Mesothelial cell of epicardium (in vitro differentiated cells): ENCODE measurements around the gene F12. TPM values are rescaled to one million over a fixed set of nuclear protein-coding genes. Genes with fewer than 3 reads are reported as not detected.

ENCODE experiments used
- DNase-seq, 2 experiments: peaks; one replicate each; pipeline ENCODE4 v3.0.0; 2021; ENCODE audit warnings: low spot score in 2 of 2; ENCODE audit not compliant: unreplicated experiment in 2 of 2
- H3K27ac Mint-ChIP-seq: 2 replicates; pipeline ENCODE4 v1.8.0; 2021; ENCODE audit warnings: mixed read lengths
- H3K27me3 Mint-ChIP-seq: 2 replicates; pipeline ENCODE4 v1.8.0; 2021; ENCODE audit warnings: low read depth, mixed read lengths
- H3K36me3 Mint-ChIP-seq: 2 replicates; pipeline ENCODE4 v1.8.0; 2021; ENCODE audit warnings: mixed read lengths
- H3K4me1 Mint-ChIP-seq: 2 replicates; pipeline ENCODE4 v1.8.0; 2021; ENCODE audit warnings: mixed read lengths
- H3K4me3 Mint-ChIP-seq: 2 replicates; pipeline ENCODE4 v1.8.0; 2021; ENCODE audit warnings: mild to moderate bottlenecking, moderate library complexity, mixed read lengths
- H3K9me3 Mint-ChIP-seq: 2 replicates; pipeline ENCODE4 v1.8.0; 2021; ENCODE audit warnings: mixed read lengths
- CTCF ChIP-seq: fragments of 200-600 bp; sonication (generic); IDR thresholded peaks from one replicate; pipeline ENCODE4 v1.5.0; 2021; ENCODE audit warnings: antibody characterized with exemption; ENCODE audit not compliant: unreplicated experiment
- total RNA-seq: library from RNA; stranded (reverse); gene quantifications from 3 replicates; pipeline ENCODE4 v1.2.1, GENCODE V29; 2021

F12 gene
- total RNA-seq, 1 donor from 2014 or later: 2.3 TPM

GRCh38 chr5:177357459-177358351, 51.7 kb downstream of the F12 start, which contains the start of gene RGS14:
Gene RGS14, plus strand, starts transcription at chr5:177357924. Its CDS starts 101 bp downstream, at chr5:177358025.
- Mint-ChIP-seq H3K4me1 (peaks cover 6% of the 10 kb centered on the region), H3K36me3 (no peaks in the 10 kb centered on the region), H3K4me3 (no peak within 1 kb of the TSS), H3K9me3 (peaks cover 9% of the 10 kb centered on the region), H3K27me3 (peaks cover 32% of the 10 kb centered on the region), H3K27ac (no peak within 1 kb of the TSS)
- TF ChIP-seq CTCF: no peak
- no peak for DNase-seq

GRCh38 chr5:177357146-177357458, 52.3 kb downstream of the F12 start:
- H3K4me3 Mint-ChIP-seq: no peak overlapping the region

DNA sequence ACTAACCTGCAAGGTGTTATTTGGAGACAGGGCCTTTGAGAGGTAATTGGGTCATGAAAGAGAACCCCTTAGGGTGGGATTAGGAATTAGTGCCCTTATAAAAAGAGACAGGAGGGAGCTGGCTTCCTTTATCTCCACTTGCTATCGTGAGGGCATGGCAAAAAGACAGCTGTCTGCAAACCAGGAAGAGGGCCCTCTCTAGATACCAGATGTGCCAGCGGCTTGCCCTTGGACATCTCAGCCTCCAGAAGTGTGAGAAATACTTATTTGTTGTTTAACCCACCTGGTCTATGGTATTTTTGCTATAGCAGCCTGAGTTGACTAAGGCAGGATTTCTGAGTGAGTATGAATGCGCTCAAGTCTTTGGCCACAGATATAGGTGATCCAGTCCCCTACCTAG, 52.6 kb downstream of the F12 start:
- peaks cover 32% of the 10 kb centered on the region for H3K27me3 Mint-ChIP-seq
- DNase-seq: no peak
- no peaks in the 10 kb centered on the region for H3K36me3 Mint-ChIP-seq
- H3K4me1 Mint-ChIP-seq: peaks cover 4% of the 10 kb centered on the region
- TF ChIP-seq CTCF: no peak
- H3K9me3 Mint-ChIP-seq: peaks cover 9% of the 10 kb centered on the region
- H3K4me3 Mint-ChIP-seq: no peak overlapping the region
- H3K27ac Mint-ChIP-seq: no peak overlapping the region

More at GRCh38 chr5:177357146-177357458, 52.3 kb downstream of the F12 start:
- peaks cover 9% of the 10 kb centered on the region for H3K9me3 Mint-ChIP-seq
- no peak overlapping the region for H3K27ac Mint-ChIP-seq
- no peak for TF ChIP-seq CTCF
- H3K4me1 Mint-ChIP-seq: peaks cover 2% of the 10 kb centered on the region
- DNase-seq: no peak
- no peaks in the 10 kb centered on the region for H3K36me3 Mint-ChIP-seq
- H3K27me3 Mint-ChIP-seq: peaks cover 32% of the 10 kb centered on the region

GRCh38 chr5:177355868-177356168, 53.5 kb downstream of the F12 start:
- Mint-ChIP-seq H3K4me3 (no peak overlapping the region), H3K36me3 (no peaks in the 10 kb centered on the region), H3K4me1 (peaks cover 6% of the 10 kb centered on the region), H3K27ac (no peak overlapping the region), H3K9me3 (peaks cover 9% of the 10 kb centered on the region), H3K27me3 (peaks cover 32% of the 10 kb centered on the region)
- TF ChIP-seq CTCF: no peak
- no peak for DNase-seq

- peaks cover 32% of the 10 kb centered on the region for H3K27me3 Mint-ChIP-seq
- H3K27ac Mint-ChIP-seq: no peak overlapping the region
- H3K36me3 Mint-ChIP-seq: no peaks in the 10 kb centered on the region
- peaks cover 9% of the 10 kb centered on the region for H3K9me3 Mint-ChIP-seq
- no peak overlapping the region for H3K4me3 Mint-ChIP-seq
- no peak for DNase-seq
- TF ChIP-seq CTCF: no peak
- H3K4me1 Mint-ChIP-seq: peaks cover 12% of the 10 kb centered on the region
Observed at GRCh38 chr5:177355162-177355867, 54.0 kb downstream of the F12 start.
